VCaP (cell line): Measurements from ENCODE around the gene SNCA.
A peak's percentile ranks its signal among the peaks of the same experiment; 100 is the strongest.

Experiments
- H3K27ac ChIP-seq: fragments of 450-650 bp; 2 replicates; pipeline ENCODE4 v1.5.1; 2017
- CTCF ChIP-seq: fragments of 450-650 bp; conservative IDR thresholded peaks from 2 replicates; pipeline ENCODE4 v1.5.1; 2017; ENCODE audit warnings: mild to moderate bottlenecking, moderate library complexity

Gene SNCA

DNA sequence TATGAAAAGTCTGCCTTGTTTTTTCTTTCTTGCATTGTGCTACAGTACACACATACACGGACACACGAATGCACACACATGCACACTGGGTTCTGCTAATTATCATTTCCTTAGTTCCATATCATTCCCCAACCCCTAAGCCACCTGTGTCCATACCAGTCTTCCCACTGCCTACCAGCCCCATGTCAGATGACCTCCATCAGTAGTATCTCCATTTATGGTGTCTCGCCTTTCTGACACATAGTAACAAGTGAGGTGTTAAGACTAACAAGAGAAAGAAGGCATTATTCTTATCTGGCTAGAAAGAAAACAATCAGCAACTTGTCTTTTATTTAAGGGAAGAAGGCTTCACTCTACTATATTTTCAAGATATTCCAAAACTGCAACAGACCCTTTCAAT, 67.1 kb downstream of the SNCA start:
- H3K27ac ChIP-seq, result no peak overlapping the region
- no peak for TF ChIP-seq CTCF

- TF ChIP-seq CTCF, result no peak
- no peak overlapping the region for H3K27ac ChIP-seq
These were observed 69.0 kb downstream of the SNCA start for GRCh38 chr4:89767924-89768323.

- TF ChIP-seq CTCF, result no peak
- no peak overlapping the region for H3K27ac ChIP-seq
These were observed 71.0 kb downstream of the SNCA start for GRCh38 chr4:89765966-89766365.

- TF ChIP-seq CTCF, result no peak
- no peak overlapping the region for H3K27ac ChIP-seq
These were observed 71.4 kb downstream of the SNCA start for GRCh38 chr4:89765528-89765927.

DNA sequence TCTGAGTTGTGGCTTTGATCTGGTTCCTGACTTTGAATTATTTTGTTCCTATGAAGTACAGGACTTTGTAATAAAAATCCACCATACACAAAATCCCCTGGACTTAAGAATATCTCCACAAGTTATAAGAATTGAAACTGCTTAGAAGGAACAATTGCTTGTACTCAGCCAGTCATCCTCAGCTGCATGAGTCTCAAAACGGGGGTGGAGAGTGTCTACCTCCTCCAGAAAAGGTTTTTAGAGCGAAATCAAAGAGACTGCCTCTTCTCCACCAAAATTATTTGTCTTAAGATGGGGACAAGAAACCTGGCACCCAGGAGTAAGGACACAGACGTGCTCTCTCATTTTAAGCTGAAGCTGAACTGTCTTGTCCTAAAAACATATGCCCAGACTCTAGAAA, 74.7 kb downstream of the SNCA start:
- TF ChIP-seq CTCF, result no peak
- H3K27ac ChIP-seq, result no peak overlapping the region

- no peak for TF ChIP-seq CTCF
- no peak overlapping the region for H3K27ac ChIP-seq
These were observed 77.5 kb downstream of the SNCA start for GRCh38 chr4:89759426-89759825.

GRCh38 chr4:89757154-89757719, 79.7 kb downstream of the SNCA start:
- TF ChIP-seq CTCF, result no peak
- peak overlapping the region; percentile 60 for H3K27ac ChIP-seq
